Stomach (tissue), 4 donors: ENCODE data around the gene CPT1C.

Experiments
- CTCF ChIP-seq, 7 experiments: fragments of 450-650 bp in 4 of 7; fragments of 200-600 bp in 3 of 7; sonication (generic) in 3 of 7; IDR thresholded peaks; one replicate each; pipeline ENCODE4 v1.5.1; 2016 to 2019; ENCODE audit warnings: antibody characterized with exemption in 7 of 7, control low read depth in 2 of 7, mild to moderate bottlenecking in 1 of 7
- EP300 ChIP-seq: sonication (generic); formaldehyde crosslinking; IDR thresholded peaks from one replicate; pipeline ENCODE4 v1.6.1; 2017; ENCODE audit warnings: antibody characterized with exemption
- POLR2A ChIP-seq, 4 donors: fragments of 450-650 bp; IDR thresholded peaks; one replicate each; pipeline ENCODE4 v1.6.1; 2016; ENCODE audit warnings: antibody characterized with exemption in 4 of 4, control low read depth in 2 of 4, mild to moderate bottlenecking in 1 of 4, moderate library complexity in 1 of 4
- POLR2AphosphoS5 ChIP-seq, 3 donors: sonication (generic); formaldehyde crosslinking; IDR thresholded peaks; one replicate each; pipeline ENCODE4 v1.6.1; 2016; ENCODE audit warnings: antibody characterized with exemption in 3 of 3

DNA sequence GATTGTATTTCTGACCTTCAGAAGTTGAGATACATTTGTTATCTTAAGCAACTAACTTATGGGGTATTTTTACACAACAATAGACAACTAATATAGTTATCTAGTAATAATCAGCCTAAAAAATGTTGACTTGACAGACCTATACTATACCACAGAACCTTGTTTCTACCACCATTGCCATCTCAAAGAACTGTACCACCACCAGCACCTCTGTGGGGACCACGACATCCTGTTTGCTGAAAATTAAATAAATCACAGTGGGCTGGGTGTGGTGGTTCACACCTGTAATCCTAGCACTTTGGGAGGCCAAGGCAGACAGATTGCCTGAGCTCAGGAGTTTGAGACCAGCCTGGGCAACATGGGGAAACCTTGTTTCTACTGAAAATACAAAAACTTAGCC lies 48.2 kb downstream of the CPT1C start:
- TF ChIP-seq CTCF (IDR thresholded peaks at IDR 0.05) (no peak), EP300 (no peak), POLR2A (IDR thresholded peaks at IDR 0.05) (no peak), POLR2AphosphoS5 (IDR thresholded peaks at IDR 0.05) (no peak)
